Hepatocyte (in vitro differentiated cells): ENCODE data around the gene LTB4R2. TPM values are rescaled to one million over a fixed set of nuclear protein-coding genes. Genes with fewer than 3 reads are reported as not detected.

Experiments
- DNase-seq: peaks from one replicate; pipeline ENCODE4 v3.0.0-alpha.2; 2016; ENCODE audit warnings: low spot score
- H2AFZ ChIP-seq: fragments of 200-600 bp; sonication (generic); 2 replicates; pipeline ENCODE4 v1.6.0; 2016; ENCODE audit warnings: antibody characterized with exemption, mild to moderate bottlenecking
- H3K27ac ChIP-seq: fragments of 200-600 bp; sonication (generic); 2 replicates; pipeline ENCODE4 v1.5.1; 2016; ENCODE audit warnings: mild to moderate bottlenecking
- H3K27me3 ChIP-seq: fragments of 200-600 bp; sonication (generic); 2 replicates; pipeline ENCODE4 v1.6.1; 2016
- H3K36me3 ChIP-seq: fragments of 200-600 bp; sonication (generic); replicated peaks from 2 replicates; pipeline ENCODE4 v1.5.1; 2016; ENCODE audit warnings: low read depth; ENCODE audit not compliant: insufficient read depth
- H3K4me1 ChIP-seq: fragments of 200-600 bp; sonication (generic); 2 replicates; pipeline ENCODE4 v1.5.1; 2016; ENCODE audit warnings: mild to moderate bottlenecking, moderate library complexity; ENCODE audit not compliant: insufficient read depth
- H3K4me2 ChIP-seq: fragments of 200-600 bp; sonication (generic); 2 replicates; pipeline ENCODE4 v1.6.0; 2016
- H3K4me3 ChIP-seq: fragments of 200-600 bp; sonication (generic); 2 replicates; pipeline ENCODE4 v1.5.1; 2016; ENCODE audit warnings: mild to moderate bottlenecking
- H3K79me2 ChIP-seq: fragments of 200-600 bp; sonication (generic); 2 replicates; pipeline ENCODE4 v1.6.0; 2017; ENCODE audit warnings: mild to moderate bottlenecking
- H3K9me2 ChIP-seq: fragments of 200-600 bp; sonication (generic); replicated peaks from 2 replicates; pipeline ENCODE4 v1.6.0; 2017; ENCODE audit warnings: mild to moderate bottlenecking; ENCODE audit not compliant: insufficient read depth
- H3K9me3 ChIP-seq: fragments of 200-600 bp; sonication (generic); 2 replicates; pipeline ENCODE4 v1.5.1; 2016; ENCODE audit warnings: low read depth, mild to moderate bottlenecking
- H4K20me1 ChIP-seq: fragments of 200-600 bp; sonication (generic); 2 replicates; pipeline ENCODE4 v1.6.0; 2016; ENCODE audit warnings: mild to moderate bottlenecking; ENCODE audit not compliant: insufficient read depth, poor library complexity, severe bottlenecking
- EZH2 ChIP-seq: fragments of 200-600 bp; sonication (generic); IDR thresholded peaks from 2 replicates; pipeline ENCODE4 v1.6.1; 2016; ENCODE audit warnings: antibody characterized with exemption, mild to moderate bottlenecking, borderline replicate concordance
- EZH2phosphoT487 ChIP-seq: fragments of 200-600 bp; sonication (generic); IDR thresholded peaks from one replicate; pipeline ENCODE4 v1.6.1; 2018; ENCODE audit warnings: antibody characterized with exemption, mild to moderate bottlenecking, low read depth, moderate library complexity; ENCODE audit not compliant: unreplicated experiment, severe bottlenecking
- WGBS: methylation state at CpG from one replicate; pipeline ENCODE4 v1.1.6; 2016; ENCODE audit warnings: low lambda C conversion rate; ENCODE audit errors: missing lambda C conversion rate; 5-methylcytosine and 5-hydroxymethylcytosine counted together
- polyA plus RNA-seq: library from polyadenylated mRNA; unstranded; fragments of >200 nt; fragmentation: Nextera tagmentation; extraction: Ambion mirVana; gene quantifications from 2 replicates; pipeline ENCODE4 v1.2.1, GENCODE V29; 2016
- total RNA-seq: library from RNA; depleted of rRNA; stranded (reverse); fragments of >200 nt; gene quantifications from 2 replicates; pipeline ENCODE4 v1.2.3, GENCODE V29; 2014
- TF ChIP-seq, protein P1 (sequence below): fragments of 200-600 bp; sonication (generic); IDR thresholded peaks from 2 replicates; pipeline ENCODE4 v1.5.1; 2016; ENCODE audit warnings: antibody characterized with exemption, mild to moderate bottlenecking; ENCODE audit not compliant: poor library complexity

LTB4R2 gene
- total and polyA plus RNA-seq, 2 experiments from 2014 or later = 0.92 to 3.6 TPM

DNA sequence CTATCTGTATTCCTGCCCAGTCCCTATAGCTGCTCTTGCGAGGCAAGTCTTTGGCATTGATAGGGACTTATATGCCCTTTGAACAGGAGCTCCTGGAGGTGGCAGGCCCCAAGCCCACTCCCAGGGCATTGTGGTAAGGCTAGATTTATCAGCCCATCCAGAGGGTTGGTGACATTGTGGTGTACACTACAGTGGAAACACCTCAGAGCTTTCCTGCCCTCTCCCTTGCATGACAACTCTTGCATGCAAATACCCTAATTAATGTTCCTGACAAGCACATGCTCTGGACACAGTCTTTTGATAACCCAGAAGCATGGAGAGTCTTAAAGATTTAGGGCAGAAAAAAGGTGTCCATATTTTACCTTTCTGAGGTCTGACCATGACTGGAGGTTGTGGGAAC is 30.7 kb downstream of the LTB4R2 start:
- DNase-seq = no peak
- 85% methylated on average over 1 of the region's 1 CpG for WGBS
- Histone ChIP-seq H3K4me1 (peaks cover 7% of the 10 kb centered on the region), H4K20me1 (no peaks in the 10 kb centered on the region), H3K79me2 (no peaks in the 10 kb centered on the region), H3K4me3 (no peak overlapping the region), H2AFZ (no peak overlapping the region), H3K27ac (no peak overlapping the region), H3K27me3 (peaks cover 36% of the 10 kb centered on the region), H3K36me3 (no peaks in the 10 kb centered on the region), H3K9me2 (no peaks in the 10 kb centered on the region), H3K4me2 (no peak overlapping the region), H3K9me3 (no peaks in the 10 kb centered on the region)
- TF ChIP-seq, protein P1, sequence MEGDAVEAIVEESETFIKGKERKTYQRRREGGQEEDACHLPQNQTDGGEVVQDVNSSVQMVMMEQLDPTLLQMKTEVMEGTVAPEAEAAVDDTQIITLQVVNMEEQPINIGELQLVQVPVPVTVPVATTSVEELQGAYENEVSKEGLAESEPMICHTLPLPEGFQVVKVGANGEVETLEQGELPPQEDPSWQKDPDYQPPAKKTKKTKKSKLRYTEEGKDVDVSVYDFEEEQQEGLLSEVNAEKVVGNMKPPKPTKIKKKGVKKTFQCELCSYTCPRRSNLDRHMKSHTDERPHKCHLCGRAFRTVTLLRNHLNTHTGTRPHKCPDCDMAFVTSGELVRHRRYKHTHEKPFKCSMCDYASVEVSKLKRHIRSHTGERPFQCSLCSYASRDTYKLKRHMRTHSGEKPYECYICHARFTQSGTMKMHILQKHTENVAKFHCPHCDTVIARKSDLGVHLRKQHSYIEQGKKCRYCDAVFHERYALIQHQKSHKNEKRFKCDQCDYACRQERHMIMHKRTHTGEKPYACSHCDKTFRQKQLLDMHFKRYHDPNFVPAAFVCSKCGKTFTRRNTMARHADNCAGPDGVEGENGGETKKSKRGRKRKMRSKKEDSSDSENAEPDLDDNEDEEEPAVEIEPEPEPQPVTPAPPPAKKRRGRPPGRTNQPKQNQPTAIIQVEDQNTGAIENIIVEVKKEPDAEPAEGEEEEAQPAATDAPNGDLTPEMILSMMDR = no peak

DNA sequence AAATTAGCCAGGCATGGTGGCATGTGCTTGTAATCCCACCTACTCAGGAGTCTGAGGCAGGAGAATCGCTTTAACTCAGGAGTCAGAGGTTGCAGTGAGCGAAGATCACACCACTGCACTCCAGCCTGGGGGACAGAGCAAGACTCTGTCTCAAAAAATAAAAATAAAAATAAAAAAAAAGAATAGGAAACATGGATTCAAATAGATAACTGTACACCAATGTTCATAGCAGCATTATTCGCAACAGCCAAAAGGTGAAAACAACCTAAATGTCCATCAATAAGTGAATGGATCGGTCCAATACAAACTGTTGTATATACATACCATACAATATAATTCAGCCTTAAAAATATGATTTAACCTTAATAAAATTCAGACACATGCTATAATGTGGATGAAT is 32.9 kb downstream of the LTB4R2 start:
- Histone ChIP-seq H3K4me1 (peaks cover 7% of the 10 kb centered on the region), H3K27ac (no peak overlapping the region), H2AFZ (no peak overlapping the region), H3K9me3 (no peaks in the 10 kb centered on the region), H3K27me3 (peaks cover 22% of the 10 kb centered on the region), H3K9me2 (no peaks in the 10 kb centered on the region), H4K20me1 (no peaks in the 10 kb centered on the region), H3K36me3 (no peaks in the 10 kb centered on the region), H3K4me3 (no peak overlapping the region), H3K79me2 (no peaks in the 10 kb centered on the region), H3K4me2 (no peak overlapping the region)
- no peak for DNase-seq
- WGBS = 95% methylated on average over 4 of the region's 4 CpGs
- TF ChIP-seq, protein P1 = no peak
- TF ChIP-seq EZH2 (no peak), EZH2phosphoT487 (no peak)

DNA sequence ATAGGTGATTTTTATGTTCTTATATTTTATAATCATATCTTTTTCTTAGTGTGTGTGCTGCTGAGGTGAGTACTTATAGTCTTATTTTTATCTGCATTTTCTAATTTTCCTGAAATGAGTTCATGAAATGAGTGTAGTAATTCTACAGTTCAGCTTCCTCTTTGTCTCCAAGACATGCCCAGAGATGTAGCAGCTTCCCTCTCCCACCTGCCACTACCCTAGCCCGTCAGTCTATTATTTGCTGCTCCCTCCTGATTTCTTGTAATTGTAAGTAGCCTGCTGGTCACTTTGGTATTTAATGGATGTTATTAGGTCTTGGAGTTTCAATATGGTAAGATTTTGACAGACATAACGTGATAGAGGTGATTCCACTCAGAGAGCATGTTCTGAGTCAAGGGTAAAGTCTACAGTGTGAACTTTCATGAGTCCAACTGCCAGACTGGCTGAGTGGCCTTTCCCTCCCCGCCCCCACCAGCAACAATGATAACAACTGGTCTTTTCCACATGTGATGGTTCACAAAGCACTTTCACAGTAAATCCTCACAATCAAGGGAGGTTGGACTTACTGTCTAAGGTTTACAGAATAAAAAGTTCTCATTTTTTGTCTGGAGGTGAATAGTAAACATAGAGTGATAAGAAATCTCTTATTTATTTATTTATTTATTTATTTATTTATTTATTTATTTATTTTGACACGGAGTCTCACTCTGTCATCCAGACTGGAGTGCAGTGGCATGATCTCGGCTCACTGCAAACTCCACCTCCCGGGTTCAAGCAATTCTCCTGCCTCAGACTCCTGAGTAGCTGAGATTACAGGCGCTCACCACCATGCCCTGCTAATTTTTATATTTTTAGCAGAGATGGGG is 34.1 kb downstream of the LTB4R2 start:
- Histone ChIP-seq H3K27me3 (peaks cover 20% of the 10 kb centered on the region), H3K9me3 (no peaks in the 10 kb centered on the region), H3K4me1 (peaks cover 7% of the 10 kb centered on the region), H3K4me2 (no peak overlapping the region), H3K9me2 (no peaks in the 10 kb centered on the region), H3K36me3 (no peaks in the 10 kb centered on the region), H2AFZ (no peak overlapping the region), H3K4me3 (no peak overlapping the region), H3K79me2 (no peaks in the 10 kb centered on the region), H3K27ac (no peak overlapping the region), H4K20me1 (no peaks in the 10 kb centered on the region)
- no peak for TF ChIP-seq EZH2
- TF ChIP-seq EZH2phosphoT487 = no peak
- TF ChIP-seq, protein P1 = no peak
- peak; percentile 78 for DNase-seq
- WGBS = 66% methylated on average over 7 of the region's 7 CpGs
